ENCODE measurements around the gene CTNND2. TPM values are rescaled to one million over a fixed set of nuclear protein-coding genes. Genes with fewer than 3 reads are reported as not detected.

CTNND2 gene
- total and polyA plus RNA-seq, 10 of the 15 experiments (the other 5 are each of a cell fraction or from before 2014, with no cell fraction given), result 0.02 to 0.16 (median 0.04) TPM; not detected in 7

GRCh38 chr5:11709021-11709420, 195.2 kb downstream of the CTNND2 start:
- H4K20me1 ChIP-seq (ENCODE audit: control insufficient read depth, insufficient read depth), result no peaks in the 10 kb centered on the region
- SMC1A ChIA-PET (ENCODE audit: uncharacterized antibody, unreplicated experiment), result interaction anchor here (0.9 kb wide), 1 partner anchor 9 kb away, joined by 6 read pairs; no protein-coding TSS in a partner anchor
- POLR2A ChIA-PET, result no interaction called here
- RAD21 ChIA-PET (ENCODE audit: unreplicated experiment), result no interaction called here
- H3K79me2 ChIP-seq (ENCODE audit: control insufficient read depth, insufficient read depth, low read length), result no peaks in the 10 kb centered on the region
- no TSS peak for BruUV-seq (replicated peaks)
- H3K4me1 ChIP-seq (ENCODE audit: control insufficient read depth, insufficient read depth, low read length), result no peaks in the 10 kb centered on the region
- no peaks in the 10 kb centered on the region for H3K27me3 ChIP-seq (replicated peaks in 1 of 2; ENCODE audit: control insufficient read depth in 2 of 2, insufficient read depth in 2 of 2, low read length in 1 of 2)
- no peak overlapping the region for H3K9ac ChIP-seq (ENCODE audit: control insufficient read depth, insufficient read depth, low read length)
- 22% methylated on average over 4 of the region's 4 CpGs for WGBS (ENCODE audit: insufficient coverage, insufficient replicate concordance, low lambda C conversion rate, missing lambda C conversion rate)
- CTCF ChIA-PET, result no interaction called here
- FAIRE-seq, result no peak
- H3K4me2 ChIP-seq (ENCODE audit: control insufficient read depth, insufficient read depth), result no peak overlapping the region
- no peak overlapping the region for H3K4me3 ChIP-seq
- H3K9me3 ChIP-seq (replicated peaks; ENCODE audit: control insufficient read depth, insufficient read depth, low read length), result no peaks in the 10 kb centered on the region
- in situ Hi-C loops (cut with MboI) (no loop called here), intact Hi-C loops (cut with micrococcal nuclease; ENCODE audit: unreplicated experiment) (no loop called here)
- H3K27ac ChIP-seq (ENCODE audit: control insufficient read depth, insufficient read depth), result no peak overlapping the region
- H3K36me3 ChIP-seq (ENCODE audit: control insufficient read depth in 2 of 2, insufficient read depth in 2 of 2, low read length in 1 of 2), result no peaks in the 10 kb centered on the region
- DNase-seq (ENCODE audit: low read depth, low spot score), result no peak
- H2AFZ ChIP-seq (ENCODE audit: control insufficient read depth, low read depth, low read length), result no peak overlapping the region
- no peak for ATAC-seq
- no peak for TF ChIP-seq PML (IDR thresholded peaks at IDR 0.05; ENCODE audit: low read length)
- no peak for TF ChIP-seq MAX (IDR thresholded peaks at IDR 0.05; ENCODE audit: low read depth, low read length)
- TF ChIP-seq ZNF217 (IDR thresholded peaks at IDR 0.05), result no peak
- no peak for TF ChIP-seq ZNF687 (IDR thresholded peaks at IDR 0.05)
- no peak for TF ChIP-seq BHLHE40 (IDR thresholded peaks at IDR 0.05; ENCODE audit: borderline replicate concordance in 1 of 2, low read depth in 2 of 2, low read length in 1 of 2)
- TF ChIP-seq CBFB (IDR thresholded peaks at IDR 0.05; ENCODE audit: low read depth), result no peak
- no peak for TF ChIP-seq CEBPB (IDR thresholded peaks at IDR 0.05; ENCODE audit: borderline replicate concordance in 1 of 2, low read depth in 2 of 2, low read length in 2 of 2)
- no peak for TF ChIP-seq IRF5 (IDR thresholded peaks at IDR 0.05; ENCODE audit: borderline replicate concordance)
- no peak for TF ChIP-seq RELB (IDR thresholded peaks at IDR 0.05; ENCODE audit: low read depth)
- no peak for TF ChIP-seq SIN3A (IDR thresholded peaks at IDR 0.05; ENCODE audit: low read depth, low read length)
- no peak for TF ChIP-seq KAT2A (conservative IDR thresholded peaks at IDR 0.05; ENCODE audit: control insufficient read depth, low read depth, low read length)
- TF ChIP-seq MXI1 (IDR thresholded peaks at IDR 0.05; ENCODE audit: low read depth, low read length), result no peak
- TF ChIP-seq ZBTB33 (IDR thresholded peaks at IDR 0.05), result no peak
- TF ChIP-seq SP1 (IDR thresholded peaks at IDR 0.05; ENCODE audit: low read depth, low read length), result no peak
- no peak for TF ChIP-seq IKZF1 (conservative IDR thresholded peaks at IDR 0.05)

All from GM12878 (cell line).